ENCODE data around the gene IFNG.
"Not testable (repeated sequence)": the region's sequence is repeated elsewhere in the genome, so short reads cannot be mapped to it uniquely, and the experiment has no call there.

IFNG gene

DNA sequence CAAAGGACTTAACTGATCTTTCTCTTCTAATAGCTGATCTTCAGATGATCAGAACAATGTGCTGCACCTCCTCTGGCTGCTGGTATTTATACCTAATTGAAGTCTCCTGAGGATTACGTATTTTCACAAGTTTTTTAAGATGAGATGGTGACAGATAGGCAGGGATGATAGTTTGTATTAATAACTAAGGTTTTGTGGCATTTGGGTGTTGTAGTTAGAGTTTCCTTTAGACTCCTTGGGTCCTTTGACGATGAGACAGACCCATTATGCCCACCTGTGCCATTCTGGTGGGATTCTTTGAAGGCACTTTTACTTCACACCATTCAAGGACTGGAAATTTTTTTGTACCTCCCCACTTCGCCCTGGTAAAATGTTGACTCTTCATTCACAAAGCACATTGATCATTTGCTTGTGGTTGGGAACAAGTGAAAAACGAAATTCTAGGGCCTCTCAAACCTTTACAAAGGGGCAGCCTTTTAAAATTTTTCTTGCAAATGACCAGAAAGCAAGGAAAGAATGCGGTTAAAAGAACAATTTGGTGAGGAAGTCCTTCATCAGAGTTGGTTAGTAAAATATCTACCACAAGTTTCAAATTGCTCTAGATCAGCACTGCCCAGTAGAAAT is at the start of gene IFNG:
IFNG (minus strand) TSS at position 60 of the 624 bp plus-strand sequence. CDS start 125 bp downstream, outside the sequence.
- no peak for DNase-seq

DNA sequence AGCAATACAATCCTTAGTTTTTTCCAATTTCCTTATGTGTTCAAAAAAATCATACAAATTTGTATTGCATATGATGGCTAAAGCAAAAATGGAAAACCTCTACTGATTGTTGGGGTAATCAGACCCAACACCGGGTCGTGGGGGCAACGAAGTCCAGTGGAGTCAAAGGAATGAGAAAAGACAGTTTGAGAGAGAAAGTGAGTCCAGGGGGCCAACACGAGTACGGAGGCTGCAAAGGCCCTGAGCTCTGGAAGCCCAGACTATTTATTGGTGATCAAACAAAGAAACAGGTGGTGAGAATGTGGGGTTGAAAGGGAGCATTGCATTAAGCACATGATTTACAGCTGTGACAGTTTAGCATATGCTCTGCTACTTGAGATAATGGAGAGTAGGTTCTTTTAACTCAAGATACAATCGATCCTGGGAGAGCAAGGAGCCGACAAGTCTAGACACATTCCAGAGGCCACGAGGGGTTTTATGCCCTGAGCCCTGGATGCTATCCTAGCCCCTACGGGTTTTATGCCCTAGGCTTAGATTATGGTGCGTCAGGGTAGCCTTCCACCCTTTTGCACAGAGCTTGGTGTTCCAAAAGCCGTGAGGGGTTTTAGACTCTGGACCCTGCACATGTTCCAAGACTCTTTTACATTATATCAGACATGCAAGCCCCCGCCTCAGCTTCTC is 49.6 kb upstream of the IFNG start:
- peak; percentile 57 for DNase-seq

DNA sequence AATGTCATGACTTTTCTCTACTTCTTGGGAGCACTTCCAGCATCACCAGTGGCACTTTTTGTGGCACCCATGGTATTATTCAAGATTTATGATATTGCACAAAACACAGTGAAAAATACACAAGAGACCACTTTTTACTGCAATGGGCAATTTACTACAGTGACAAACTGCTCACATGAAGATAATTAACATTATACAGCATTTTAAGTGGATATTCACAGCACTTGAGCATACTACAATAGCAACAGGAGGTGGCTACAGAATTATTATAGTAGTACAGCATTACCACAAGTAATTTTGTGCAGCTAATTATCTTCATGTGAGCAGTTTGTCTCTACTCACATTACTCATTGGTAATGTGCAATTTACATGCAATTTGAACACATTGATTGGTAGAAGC is 47.7 kb upstream of the IFNG start:
- no peak for DNase-seq

DNA sequence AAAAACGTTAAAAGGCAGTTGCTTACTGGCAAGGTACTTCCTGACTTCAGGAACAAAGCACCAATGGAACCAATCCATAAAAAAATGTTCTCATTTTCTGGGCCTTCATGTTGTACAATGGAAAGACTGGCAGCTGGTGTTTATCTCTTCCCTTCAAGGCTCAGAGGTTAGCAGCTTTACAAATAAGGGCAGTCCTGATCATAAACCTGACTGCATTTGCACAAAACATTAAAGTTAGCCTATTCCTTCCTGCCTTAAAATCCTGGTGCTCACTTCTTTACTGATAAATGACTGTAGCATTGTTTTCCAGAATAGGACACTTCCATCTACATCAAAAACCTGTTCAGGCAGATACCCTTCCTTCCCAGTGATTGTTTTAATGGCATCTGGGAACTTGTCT is 46.9 kb upstream of the IFNG start:
- no peak for DNase-seq

DNA sequence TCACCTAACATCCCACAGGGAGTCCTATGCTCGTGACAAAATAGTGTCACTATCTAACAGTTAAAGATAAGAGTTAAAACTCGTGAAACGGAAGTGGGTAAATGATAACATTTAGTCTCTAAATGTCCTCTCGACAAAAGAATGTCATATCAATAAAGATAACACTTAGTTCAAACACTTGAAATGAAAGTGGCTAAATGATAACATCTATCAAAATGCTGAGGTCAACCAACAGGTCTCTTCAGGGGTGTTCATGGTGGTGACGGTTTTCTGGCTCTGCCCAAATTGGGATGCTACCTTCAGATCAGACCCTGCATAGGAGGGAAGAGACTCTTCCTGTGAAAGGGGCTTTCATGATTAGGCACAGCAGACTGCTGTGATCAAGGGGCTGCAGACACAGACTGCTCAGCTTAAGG is 43.9 kb upstream of the IFNG start:
- no peak for DNase-seq

DNA sequence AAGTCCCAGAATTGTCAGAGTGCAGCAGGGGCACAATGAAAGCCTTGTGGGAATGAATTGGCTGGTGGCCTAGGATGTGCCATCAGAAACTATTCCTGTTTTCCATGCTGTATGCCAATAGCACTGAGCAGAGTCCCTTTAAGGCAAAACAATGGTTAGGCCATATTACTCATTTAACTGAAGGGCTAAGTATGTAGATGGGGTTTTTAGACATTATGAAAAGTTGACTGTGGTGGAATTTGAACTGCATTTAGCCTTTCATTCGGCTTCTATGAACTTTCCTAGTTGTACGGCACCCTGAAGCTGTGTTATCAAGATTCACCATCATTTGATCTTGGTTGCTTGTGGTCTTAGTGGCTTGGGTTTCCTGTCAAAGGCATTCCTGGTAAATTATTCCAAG is 41.3 kb upstream of the IFNG start:
- DNase-seq = no peak

DNA sequence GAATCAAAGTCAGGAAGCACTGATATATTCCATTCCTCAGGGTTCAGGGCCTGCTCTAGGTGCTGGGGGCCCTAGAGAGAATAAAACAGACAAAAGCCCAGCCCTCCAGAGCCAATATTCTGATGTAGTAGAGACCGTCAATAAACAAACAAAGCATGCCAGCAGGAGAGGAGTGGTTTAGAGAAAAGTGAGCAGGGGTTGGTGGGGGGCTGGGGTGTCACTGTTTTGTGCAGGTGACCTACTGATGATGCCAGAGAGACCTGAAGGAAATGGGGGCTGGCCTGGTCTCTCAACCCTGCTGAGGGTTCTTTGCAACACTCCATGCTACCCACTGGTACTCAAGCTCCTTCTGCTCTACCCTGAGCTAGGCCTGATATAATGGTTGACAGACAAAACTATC is 39.6 kb upstream of the IFNG start:
- no peak for DNase-seq

DNA sequence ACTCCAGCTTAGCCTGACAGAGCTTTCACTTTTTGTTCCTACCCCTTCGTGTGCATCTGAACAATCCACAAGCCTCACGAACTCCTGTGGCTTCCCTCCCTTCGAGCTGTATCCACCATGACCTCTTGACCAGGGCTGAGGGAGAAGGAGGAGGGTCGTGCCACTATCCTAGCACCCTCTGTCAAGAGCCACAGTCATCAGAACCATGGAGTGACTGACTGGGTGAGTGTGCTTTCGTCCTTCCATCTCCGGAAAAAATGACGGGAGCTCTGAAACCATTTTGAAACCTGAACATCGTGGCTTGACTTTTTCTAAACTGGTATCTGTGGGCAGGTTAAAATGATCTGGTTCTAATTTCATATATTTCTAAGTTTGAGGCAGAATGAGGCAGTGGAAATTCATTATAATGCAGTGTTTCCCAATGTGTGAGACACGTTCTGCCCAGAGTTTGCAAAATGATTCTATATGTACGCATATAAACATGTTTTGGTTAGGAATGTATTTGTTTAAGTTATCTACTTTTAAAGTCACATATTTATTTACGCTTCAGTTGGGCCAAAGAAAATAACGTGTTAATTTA is 39.1 kb upstream of the IFNG start:
- no peak for DNase-seq

DNA sequence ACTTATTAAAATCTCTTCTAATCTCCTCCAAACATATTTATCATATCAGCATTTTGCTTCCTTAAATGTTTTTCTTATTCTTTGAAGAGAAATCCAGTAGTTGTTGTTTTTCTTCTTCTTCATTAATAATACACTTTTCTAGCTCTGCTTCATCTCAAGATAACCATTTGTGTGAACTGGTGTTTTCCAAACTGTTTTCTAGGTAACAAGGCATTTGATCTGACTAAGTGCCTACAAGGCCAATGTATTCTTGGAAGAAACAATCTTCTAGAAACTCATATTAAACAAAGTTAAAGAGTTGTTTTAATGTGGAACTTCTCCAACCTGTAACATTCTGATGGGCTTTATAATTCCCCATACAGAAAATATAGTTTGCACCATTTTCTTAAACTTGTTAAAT is 30.8 kb upstream of the IFNG start:
- no peak for DNase-seq

DNA sequence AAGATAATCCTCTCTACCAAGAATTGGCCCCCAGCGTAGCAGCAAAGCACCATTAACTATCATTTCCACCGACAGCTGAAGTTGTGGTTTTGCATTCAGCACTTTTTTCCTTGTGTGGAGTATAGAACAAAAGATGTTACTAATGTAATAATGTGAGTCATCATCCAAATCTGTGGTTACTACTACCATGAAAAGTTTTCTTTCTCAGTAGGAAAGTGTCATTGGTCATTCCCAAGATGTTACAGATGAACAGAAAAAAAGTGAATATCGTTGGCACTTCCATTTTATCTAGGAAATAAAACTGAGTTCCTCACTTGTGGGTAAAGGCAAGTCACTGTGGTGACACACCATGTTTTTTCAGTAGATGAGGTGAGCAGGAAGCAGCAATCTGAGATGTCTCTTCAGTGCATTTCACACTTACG is 30.3 kb upstream of the IFNG start:
- DNase-seq = no peak

DNA sequence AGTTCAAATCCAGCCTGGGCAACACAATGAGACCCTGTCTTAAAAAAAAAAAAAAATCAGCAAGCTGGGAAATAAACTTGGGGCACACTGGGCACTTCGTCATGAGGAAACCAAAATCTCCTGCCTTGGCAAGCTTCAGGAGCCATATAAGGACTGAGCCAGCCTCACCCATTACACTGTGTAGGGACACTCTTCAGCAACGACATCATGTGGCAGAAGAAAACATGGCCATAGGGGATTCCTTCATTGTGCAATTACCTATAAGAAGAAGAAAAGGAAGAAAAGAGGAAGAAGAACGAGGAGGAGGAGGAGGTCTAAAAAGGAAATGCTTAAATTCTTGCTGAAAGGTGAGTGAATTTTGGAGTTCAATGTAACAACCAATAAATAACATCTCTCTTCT is 26.1 kb upstream of the IFNG start:
- no peak for DNase-seq

DNA sequence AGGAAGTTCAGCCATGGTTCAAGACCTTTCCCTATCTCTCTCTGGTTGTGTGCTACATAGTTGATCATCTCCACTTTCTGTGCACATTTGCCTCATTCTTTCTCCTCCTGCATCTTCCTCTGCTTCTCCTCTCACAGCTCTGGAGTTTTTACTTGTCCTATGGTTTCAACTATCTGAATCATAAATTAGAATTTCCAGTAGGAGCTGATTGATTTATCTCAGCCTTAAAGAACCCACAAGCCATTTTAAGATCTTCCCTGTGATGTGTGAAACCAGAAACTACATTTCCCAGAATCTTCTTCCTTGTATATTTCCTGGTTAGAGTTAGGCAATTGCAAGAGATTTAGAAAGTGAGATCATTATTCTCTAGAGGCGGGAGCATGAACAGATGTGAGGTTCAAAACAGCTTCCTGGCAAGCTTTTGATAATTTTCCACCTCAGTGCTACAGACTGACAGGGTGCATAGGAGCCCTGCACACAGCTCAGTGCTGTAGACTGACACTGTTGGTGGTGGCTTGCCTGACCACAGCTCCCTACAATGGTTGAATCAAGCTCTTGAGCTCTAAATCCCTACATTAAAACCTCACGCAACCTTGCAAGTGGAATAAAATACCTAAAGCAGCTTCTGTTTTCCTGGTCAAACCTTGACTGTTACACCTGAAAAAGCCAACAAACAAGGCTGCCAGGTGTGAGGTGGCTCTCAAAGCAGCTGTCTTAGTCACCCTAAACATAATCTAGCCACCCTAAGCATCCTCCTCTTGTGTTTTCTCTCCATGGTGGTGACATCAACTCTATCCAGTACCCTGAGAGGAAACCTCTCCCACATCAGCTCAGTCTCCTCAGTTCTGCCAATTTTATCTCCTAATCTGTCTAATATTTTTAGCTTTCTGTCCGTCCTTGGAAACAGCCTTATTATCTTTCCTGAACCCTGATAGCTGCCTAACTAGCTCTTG is 21.5 kb upstream of the IFNG start:
- DNase-seq = peak; percentile 44

DNA sequence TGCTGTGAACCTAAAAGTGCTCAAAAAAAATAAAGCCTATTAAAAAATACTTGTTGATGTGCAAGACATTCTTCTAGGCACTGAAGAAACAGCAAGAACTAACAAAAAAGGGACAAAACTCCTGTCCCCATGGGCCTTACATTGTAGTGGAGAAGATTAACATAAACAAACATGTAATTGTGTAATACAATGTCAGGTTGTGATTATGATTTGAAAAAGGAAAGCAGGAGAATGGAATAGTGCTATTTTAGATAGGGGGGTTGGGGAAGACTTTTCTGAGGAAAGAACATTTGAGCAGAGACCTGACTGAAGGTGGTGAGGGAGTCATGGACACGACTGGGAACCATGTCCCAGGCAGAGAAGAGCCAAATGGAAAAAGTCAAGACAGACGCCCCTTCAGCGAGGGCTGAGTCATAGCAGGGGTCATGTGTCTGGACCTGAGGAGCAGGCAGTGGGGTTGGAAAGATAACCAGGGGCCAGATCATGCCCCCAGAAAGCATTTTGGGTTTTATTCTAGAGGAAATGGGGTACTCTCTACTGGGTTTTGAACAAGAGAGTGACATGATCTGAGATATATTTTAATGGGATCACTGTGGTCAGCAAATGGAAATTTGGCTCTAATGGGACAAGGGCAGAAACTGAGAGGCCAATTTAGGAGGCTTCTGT is 19.4 kb upstream of the IFNG start:
- DNase-seq = no peak

DNA sequence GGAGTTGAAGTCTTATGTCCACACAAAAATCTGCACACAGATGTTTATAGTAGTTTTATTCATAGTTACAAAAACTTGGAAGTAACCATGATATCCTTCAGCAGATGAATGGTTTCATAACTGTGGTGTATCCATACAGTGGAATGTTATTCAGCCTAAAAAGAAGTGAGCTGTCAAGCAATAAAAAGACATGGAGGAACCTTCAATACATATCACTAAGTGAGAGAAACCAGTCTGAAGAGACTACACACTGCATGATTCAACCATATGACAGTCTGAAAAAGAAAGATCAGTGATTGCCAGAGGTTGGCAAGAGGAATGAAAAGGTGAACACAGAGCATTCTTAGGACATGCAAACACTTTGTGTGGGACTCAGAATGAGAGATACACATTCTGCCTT is 18.6 kb upstream of the IFNG start:
- DNase-seq = no peak

DNA sequence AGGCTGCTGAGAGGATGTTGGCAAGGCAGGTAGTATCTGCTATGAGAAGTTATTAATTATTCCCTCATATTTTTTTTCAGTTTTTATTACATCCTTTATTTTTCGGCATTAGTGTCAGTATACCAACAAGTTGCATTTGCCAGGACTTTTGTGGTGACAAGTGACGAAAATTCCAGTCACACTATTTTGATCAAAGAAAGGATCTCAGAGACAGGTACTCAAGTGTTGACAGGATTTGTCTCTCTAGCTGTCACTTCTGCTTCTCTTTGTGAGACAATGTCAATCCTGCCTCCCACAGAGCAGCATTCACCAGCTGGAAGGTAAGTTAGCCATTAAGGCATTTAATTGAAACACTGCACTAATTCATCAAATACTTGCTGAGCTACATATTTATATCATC is 18.0 kb upstream of the IFNG start:
- no peak for DNase-seq

DNA sequence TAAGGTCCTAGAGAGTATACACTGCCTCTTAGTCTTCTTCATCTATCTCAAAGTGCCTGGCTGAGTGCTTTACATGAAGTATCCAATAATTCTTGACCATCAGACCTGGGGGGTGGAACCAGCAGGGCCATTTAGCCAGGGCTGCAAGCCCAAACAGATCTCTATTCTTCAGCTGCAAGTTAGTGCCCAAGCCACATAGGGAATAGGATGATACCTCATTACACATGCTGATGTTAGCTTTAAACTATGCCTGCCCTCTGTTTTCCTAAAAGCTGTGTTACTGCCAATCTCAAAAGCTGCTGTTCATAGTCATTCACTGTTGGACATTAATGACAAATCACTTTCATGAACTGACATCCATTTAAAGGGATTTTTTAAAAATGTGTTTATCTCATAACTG is 16.7 kb upstream of the IFNG start:
- DNase-seq = no peak

DNA sequence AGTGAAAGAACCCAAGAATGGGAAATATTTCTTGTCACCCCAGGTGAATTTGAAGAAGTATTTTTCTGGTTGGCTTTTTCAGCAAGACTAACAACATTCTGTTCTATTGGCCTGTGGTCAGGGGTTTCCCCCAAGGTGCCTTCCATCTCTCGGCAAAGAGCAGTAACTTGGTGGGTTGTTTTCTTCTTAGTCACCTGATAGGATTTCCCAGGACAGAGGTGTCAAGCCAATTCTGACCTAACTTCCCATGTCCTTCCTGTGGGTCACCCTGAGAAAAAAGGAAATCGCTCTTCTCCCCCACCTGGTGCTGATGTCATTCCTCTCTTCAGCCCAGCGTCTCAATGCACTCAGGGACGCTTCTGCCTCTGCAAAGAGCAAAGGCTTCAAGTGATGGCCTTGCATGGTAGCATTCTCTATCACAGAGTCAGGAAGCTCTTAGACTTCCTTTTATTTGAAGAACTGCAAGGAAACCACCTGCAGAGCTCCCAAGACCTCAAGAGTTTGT is 16.1 kb upstream of the IFNG start:
- DNase-seq = no peak

DNA sequence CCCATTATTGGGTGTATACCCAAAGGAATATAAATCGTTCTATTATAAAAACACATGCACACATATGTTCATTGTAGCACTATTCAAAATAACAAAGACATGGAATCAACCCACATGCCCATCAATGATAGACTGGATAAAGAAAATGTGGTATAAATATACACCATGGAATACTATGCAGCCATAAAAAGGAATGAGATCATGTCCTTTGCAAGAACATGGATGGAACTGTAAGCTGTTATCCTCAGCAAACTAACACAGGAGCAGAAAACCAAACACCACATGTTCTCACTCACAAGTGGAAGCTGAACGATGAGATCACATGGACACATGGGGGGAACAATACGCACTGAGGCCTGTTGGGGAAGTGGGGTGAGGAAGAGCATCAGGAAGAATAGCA is 15.2 kb upstream of the IFNG start:
- DNase-seq = not testable (repeated sequence)

DNA sequence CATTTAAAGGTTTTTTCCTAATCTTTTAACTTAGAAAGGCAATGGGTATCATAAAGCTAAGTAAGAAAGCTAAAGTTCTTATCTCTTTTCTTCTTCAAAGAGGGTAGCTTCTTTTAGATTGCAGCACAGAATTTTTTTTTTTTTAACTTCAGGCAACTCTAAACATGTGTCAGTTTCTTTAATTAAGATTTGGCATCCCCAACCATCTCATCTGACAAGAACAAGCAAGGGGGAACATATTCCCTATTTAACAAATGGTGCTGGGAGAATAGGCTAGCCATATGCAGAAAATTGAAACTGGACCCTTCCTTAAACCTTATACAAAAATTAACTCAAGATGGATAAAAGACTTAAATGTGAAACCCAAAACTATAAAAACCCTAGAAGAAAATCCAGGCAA is 14.3 kb upstream of the IFNG start:
- no peak for DNase-seq

DNA sequence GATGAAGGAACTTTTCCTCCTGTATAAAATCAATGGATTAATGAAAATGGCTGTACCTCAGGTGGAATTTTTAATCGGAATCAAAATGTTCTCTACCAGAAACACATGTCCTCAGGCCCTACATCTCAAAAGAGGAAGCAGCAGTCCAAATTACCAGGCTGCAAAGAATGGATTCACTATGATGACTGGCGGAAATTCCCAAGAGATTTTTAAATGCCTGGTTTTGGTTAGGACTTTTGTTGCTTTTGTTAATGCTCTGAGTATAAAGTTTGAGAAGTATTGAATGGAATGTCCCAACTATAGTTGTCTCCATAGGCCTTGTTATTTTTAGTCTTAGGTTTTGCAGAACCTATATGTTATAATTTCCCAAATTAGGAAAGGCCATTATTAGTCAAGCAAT is 11.2 kb upstream of the IFNG start:
- no peak for DNase-seq

DNA sequence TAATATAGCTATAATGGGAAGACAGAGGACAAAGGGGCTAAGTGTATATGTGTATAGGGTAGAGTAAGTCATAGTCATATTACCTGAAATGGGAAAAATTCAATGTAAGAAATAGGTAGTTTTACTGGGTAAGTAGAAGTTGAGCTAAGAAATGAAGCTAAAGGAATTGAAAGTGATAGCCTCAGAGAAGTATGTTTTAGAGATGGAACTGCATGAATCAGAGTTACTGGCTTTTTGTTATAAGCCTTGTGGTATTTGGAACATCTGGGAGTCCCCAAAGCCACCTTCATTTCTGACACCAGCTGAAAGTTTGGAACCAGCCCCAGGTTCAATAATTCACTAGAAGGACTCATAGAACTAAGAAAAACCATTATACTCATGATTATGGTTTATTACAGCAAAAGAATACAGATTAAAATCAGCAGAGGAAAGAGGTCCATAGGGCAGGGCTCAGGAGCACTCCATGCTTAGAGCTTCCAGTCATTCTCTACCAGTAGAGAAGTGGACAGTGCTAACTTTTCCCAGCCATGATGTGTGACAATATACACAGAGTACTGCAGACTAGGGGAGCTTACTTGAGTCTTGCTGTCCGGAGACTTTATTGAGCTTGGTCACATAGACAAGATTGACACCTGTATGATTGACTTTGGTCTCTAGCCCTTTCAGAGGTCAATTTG is 9.8 kb upstream of the IFNG start:
- DNase-seq = no peak

DNA sequence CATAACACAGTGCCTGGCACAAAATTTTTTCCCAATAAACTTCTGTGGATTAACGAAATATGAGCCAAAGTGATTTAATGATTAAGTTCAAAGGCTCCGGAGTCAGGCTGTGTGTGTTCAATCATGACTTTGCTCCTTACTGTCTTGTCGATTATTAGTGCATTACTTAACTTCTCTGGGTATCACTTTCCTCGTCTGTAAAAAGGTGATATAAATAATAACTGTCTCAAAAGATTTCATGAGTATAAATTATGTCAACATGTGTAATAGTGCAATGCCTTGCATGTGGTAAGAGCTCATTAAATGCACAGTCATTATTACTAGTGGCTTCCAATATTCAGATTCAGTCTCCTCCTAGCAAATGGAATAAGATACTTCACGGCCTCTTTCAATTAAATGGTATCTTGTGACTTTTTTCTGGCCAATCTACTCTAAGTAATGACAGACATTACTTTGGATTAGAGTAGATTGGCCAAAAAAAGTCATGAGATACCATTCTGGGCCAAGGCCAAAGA is 6.8 kb upstream of the IFNG start:
- DNase-seq = no peak

All from eye (tissue), 1 donor.